HG03045 (cell line): Measurements from ENCODE around the gene F12.

ENCODE experiments used
- ATAC-seq: cut with Tn5 transposase; IDR thresholded peaks from one replicate; pipeline ENCODE4 v1.9.1; 2021; ENCODE audit warnings: mild to moderate bottlenecking, moderate library complexity; ENCODE audit not compliant: unreplicated experiment

F12 gene

DNA sequence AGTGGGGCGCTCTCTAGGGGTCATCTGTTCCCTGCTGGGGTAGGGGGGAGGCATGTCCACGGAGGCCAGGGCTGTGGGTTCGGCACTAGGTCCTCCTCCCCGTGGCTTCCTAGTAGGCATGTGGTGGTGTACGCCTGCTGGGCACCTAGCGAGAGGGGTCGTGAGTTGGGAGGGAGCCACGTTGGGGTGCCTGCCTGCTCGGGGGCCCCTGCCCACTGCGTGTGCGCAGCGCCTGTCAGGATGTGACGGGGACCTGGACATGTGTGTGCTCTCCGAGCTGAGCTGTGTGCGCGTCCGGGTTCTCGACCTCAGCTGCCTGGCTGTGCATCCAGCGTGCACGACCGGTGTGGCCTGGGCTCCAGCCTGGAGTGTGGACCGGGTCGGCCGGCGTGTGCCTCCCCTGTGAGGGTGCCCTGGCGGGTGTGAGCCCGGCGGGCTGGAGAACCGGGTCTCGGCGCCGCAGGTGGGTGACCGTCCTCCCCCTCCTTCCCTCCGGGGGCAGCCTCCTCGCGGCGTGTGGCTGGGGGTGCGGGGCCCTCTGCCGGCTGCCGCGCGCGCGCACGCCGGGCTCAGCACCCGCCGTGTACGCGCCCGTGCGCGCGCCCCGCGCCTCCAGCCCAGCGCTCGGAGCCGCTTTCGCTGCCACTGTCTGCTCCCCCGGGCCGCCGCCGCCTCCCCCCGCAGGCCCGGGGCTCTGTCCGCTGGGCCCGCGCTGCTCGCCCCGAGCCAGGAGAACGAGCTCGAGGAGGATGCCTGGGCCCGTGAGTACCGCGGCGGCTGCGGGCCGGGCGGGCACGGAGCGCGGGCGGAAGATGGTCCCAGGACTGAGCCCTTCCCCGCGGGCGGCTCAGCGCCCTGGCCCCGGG is 37.1 kb upstream of the F12 start, which contains the start of gene PRR7:
TSS of gene PRR7 (plus strand) at position 615 of the 866 bp plus-strand sequence. CDS start 8,254 bp downstream, outside the sequence.
- ATAC-seq: peak; percentile 53

DNA sequence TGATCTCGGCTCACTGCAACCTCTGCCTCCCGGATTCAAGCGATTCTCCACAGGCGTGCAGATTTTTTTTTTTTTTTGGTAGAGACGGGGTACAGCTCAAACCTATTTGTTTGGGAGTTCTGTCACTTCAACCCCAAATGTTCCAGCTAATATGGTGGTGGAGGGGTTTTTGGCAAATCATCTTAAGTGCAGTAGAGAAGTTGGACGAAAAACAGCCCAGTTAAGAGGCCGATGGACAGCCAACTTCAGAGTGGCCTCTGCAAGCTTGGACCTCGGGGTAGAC is 36.5 kb upstream of the F12 start:
- no peak for ATAC-seq

DNA sequence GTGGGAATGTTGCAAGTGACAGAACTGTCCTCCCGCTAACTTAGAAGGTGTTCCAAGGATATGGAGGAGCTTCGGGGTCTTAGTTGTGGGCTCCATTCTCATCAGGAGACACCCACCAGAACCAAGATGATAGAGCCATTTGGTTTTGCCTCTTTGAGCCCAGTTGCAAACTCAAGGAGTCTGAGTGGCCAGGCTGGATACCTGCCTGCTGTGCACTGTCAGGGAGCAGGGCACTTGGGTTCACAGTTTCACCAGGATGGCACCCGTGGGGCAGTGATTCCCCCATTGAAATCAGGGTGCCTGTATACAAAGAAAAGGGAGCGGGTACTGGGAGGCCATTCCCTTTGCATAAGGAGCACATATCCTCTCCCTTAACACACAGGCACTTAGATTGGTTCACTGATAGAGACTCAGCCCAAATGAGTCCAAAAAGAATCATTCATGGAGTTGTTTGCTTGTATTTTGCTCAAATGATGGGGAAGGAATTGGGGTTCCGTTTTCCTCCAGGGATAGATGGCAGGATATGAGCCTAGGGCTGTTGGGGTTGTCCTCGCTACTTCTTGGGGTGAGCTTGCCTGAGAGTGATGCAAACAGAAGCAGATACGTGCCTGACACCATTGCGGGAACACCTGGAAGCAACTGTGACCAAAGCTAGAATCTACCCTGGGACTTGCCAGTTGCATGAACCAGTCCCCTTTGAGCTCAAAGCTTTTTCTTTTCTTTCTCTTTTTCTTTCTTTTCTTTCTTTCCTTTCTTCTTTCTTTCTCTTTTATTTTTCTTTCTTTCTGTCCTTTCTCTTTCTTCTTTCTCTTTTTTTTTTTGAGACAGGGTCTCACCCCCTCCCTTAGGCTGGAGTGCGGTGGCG is 35.9 kb upstream of the F12 start:
- ATAC-seq: no peak

GRCh38 chr5:177444106-177445051 is 35.0 kb upstream of the F12 start:
- ATAC-seq: no peak

DNA sequence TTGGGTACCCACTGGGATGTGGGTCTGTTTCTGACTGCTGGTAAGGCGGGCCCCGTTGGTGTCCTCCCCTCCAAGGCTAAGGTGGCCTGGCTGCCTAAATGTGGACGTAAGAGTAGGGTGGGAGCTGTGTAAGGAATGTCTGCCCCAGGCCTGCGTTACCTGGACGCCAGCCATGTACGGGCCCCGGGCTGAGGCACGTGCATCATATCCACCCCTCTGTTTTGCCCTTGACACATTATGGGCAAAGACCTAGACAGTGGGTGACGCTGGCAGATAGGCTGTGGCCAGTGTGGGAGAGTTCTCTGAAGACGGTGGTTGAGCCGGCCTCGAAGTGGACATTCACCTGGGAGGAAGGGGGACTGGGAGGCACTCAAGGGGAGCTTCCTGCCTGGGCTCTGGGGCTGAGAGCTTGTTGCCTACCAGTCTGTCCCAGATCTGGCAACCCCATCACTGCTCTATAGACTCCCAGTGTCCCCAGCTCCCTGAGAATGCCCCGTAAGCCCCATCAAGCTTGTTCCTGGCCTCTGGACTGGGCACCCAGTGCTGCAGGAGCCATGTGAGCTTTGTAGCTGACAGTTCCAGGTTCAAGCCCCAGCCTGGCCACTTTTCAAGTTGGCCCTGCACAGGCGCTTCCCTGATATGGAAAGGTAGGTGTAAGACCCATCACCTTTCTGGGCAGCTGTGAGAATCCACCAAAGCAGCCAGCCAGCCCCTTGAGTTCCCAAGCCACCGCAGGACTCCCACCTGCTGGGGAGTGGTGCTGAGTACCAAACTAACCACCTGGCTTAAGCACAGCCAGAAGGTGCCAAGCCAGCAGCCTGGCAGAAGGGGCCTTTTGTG is 34.0 kb upstream of the F12 start:
- ATAC-seq: no peak

- ATAC-seq: no peak
Measured at GRCh38 chr5:177442066-177442826, 32.9 kb upstream of the F12 start.

DNA sequence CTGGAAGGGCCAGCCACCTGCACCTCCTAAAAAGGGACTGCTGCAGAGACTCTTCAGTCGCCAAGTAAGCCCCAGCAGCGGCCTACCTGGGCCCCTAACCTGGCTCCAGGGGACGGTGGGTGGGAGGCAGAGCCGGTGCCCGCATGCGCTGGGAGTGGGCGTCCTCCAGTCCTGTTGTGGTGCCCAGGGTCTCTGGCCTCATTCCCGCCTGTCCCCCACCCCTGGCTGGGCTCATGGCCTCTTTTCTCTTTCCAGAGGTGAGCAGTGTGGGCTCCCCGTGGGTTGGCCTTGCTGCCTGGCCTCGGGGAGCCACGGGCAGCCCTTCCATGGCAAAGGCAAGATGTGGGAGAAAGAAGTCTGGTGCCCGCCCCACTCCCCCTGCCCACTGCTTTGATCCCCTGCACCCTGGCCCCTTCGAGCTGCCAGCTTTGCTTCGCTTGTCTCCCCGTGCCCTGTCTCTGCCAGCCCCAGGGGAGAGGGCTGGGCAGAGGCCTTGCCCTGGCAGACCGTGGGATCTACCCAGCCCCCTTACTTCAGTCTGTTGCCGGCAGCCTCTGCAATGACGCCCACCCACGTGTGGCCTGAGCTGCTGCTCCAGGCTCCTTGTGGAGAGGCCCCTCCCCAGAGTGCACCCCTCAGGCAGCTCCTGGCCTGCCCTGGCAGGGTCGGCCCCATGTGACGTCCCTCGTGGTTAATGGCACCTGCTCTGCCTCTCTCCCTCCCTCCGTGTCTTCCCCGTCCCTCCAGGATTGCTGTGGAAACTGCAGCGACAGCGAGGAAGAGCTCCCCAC is 31.8 kb upstream of the F12 start:
- no peak for ATAC-seq

- no peak for ATAC-seq
Measured at GRCh38 chr5:177440211-177440989, 31.0 kb upstream of the F12 start.

DNA sequence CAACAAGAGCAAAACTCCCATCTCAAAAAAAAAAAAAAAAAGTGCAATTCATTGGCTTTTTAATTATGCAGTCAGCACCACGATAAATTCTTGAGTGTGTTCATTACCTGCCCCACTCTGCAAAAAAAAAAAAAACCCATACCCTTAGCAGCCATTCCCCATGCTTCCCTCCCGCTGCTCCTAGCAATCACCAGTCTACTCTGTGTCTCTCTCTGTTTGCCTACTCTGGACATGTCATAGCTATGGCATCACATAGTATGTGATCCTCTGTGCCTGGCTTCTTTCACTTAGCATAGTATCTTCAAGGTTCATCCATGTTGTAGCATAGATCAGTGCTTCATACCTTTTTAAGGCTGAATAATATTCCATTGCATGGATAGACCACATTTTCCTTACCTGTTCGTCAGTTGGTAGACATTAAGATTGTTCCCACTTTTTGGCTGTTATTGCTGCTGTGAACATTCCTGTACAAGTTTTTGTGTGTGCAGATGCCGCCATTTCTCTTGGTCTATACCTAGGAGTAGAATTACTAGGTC is 30.2 kb upstream of the F12 start:
- ATAC-seq: no peak

GRCh38 chr5:177438468-177438867 is 29.1 kb upstream of the F12 start:
- no peak for ATAC-seq

DNA sequence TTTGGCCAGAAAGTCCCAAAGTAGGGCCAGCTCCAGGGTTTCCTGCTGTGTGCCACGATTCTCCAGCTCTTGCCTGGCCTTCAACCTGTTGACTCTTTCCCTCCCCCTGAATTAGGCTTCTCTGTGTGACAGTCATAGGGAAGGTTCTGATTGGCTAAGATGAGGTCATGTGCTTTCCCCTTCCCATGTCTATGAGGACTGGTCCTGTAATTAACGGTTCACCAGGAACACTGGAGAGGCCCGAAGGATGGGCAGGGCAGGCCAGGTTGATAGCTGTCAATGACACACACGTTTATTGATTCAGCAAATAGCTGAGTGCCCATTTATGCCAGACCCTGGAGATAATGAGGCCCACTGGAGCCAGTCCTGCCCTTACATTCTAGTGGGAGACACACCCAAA is 28.3 kb upstream of the F12 start:
- ATAC-seq: no peak

GRCh38 chr5:177435847-177436536 is 26.6 kb upstream of the F12 start:
- no peak for ATAC-seq

DNA sequence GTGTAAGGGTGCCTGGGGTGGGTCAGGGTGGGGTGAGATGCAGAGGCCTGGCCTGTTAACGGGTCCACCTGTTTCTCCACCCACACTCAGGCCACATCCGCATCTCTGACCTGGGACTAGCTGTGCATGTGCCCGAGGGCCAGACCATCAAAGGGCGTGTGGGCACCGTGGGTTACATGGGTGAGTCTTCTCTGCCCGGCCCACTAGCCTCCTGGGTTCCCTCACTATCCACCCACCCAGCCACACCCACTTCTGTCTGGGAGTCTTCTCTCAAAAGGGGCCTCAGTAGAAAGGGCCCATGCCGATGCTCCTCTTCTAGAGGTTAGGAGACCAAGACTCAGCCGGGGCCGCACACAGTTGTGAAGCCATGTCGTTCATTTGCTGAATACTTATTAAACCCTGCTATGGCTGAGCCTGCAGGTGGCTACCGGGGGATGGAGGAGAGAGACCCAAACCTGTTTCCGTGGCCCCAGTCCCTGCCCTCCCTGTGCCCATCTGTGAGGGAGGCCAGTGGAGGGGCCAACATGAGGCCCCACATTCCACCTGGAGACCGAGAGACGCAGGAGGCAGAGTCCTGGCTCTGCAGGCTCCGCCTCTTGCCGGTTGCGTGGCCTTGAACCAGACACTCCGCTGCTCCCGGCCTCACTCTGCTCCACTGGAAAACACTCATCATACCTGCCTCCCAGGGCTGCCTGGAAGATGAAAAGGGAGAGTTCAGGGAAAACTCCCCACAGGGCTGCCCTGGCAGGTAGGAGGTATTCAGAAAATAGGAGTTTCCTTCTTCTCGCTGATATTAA is 25.8 kb upstream of the F12 start:
- ATAC-seq: no peak

DNA sequence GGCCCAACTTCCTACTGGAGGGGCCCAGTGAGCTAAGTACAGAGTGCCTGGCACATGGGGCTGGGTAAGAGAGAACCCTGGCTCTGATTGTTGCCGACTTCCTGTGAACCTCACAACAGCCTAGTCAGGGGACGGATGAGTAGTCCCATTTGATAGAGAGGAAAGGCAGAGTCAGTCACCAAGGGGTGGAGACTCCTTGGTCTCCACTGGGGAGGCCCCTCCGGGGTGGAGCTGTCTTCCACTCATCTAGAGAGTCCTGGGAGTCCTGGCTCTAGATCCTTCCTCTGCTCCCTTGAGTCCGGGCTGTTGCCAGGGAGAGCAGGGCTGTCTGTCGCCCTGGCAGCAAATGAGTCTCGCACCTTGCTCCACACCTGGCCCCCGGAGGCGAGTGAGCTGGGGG is 25.1 kb upstream of the F12 start:
- no peak for ATAC-seq

DNA sequence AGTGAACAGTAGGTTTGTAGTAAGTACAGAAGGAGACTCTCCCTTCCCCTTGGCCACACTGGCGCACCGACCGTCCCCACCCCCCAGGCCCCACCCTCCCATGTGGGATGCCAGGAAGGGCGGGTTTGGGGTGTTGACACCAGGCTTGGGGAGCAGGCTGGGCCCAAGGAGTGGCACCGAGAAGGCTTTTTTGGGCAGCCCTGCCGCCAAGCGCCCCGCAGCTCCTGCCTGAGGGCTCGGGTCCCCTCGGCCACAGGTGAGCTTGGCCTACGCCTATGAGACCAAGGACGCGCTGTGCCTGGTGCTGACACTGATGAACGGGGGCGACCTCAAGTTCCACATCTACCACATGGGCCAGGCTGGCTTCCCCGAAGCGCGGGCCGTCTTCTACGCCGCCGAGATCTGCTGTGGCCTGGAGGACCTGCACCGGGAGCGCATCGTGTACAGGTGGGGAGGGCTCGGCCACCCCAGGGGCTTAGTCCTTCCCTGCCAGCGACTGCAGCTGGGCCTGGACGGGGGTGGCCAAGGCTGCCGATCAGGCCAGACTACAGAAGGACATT is 24.4 kb upstream of the F12 start:
- no peak for ATAC-seq
